GM21717 (cell line): ENCODE results near the gene LDLRAP1.
"Not testable (repeated sequence)": the region's sequence is repeated elsewhere in the genome, so short reads cannot be mapped to it uniquely, and the experiment has no call there.

Source experiments
- ATAC-seq: cut with Tn5 transposase; IDR thresholded peaks from one replicate; pipeline ENCODE4 v1.9.1; 2021; ENCODE audit warnings: mild to moderate bottlenecking, moderate library complexity; ENCODE audit not compliant: unreplicated experiment

The LDLRAP1 gene, protein sequence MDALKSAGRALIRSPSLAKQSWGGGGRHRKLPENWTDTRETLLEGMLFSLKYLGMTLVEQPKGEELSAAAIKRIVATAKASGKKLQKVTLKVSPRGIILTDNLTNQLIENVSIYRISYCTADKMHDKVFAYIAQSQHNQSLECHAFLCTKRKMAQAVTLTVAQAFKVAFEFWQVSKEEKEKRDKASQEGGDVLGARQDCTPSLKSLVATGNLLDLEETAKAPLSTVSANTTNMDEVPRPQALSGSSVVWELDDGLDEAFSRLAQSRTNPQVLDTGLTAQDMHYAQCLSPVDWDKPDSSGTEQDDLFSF

DNA sequence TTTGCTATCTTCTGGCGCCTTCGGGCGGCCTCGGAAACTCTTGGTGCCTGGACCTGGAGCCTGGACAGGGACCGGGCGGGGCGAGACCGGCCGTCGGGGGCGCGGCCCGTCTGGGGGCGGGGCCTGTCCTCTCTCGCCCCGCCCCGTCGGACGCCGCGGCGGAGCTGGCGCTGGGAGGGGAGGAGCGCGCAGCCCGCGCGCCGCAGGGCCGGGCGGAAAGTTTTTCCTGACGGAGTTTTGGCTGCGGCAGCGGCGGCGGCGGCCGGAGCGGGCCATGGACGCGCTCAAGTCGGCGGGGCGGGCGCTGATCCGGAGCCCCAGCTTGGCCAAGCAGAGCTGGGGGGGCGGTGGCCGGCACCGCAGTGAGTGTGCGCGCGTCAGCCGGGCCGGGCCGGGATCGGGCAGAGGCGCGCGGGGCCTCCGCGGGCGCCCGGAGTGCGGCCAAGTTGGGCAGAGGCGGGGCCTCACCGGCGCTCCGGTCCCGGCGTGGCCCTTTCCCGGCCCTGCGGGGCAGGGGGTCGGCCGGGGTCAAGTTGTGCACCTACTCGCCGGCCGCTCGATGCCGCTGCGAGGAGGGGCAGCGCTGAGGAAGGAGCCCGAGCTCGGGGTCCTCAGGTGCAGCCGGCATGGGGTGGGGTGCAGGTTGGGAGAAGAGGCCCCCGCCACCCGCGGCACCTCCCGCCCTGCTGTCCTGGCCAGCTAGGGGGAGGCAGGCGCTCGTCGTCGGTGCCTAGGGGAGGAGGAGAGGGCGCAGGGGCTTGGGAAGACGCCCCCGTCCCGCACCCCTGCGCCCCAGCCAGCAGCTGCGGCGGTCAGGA is at the start of gene LDLRAP1:
Gene LDLRAP1, plus strand, starts transcription at position 182 of the 818 bp plus-strand sequence. Its CDS starts 93 bp downstream, at position 275.
- ATAC-seq = peak; percentile 75

DNA sequence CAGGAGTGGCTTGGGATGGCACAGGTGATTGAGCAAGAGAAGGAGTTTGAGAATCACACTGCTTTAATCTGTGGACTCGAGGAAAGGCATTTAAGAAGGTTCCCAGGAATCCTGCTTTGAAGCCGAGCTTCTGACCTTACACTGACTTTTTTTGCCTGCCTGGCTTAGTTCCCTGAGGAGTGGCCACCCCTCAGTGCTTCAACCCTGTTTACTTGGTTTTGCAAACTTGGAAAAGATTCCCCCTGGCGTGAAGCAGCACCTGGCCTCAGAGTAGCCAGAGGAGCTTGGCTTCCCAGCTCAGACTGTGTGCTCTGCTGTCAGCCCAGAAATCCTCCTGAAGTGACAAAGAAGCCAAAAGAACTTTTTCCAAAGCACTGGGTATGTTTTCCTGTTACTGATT is 48.5 kb upstream of the LDLRAP1 start:
- ATAC-seq = no peak

GRCh38 chr1:25500694-25501093 is 42.7 kb upstream of the LDLRAP1 start:
- no peak for ATAC-seq

GRCh38 chr1:25501235-25502058 is 42.0 kb upstream of the LDLRAP1 start:
- no peak for ATAC-seq

DNA sequence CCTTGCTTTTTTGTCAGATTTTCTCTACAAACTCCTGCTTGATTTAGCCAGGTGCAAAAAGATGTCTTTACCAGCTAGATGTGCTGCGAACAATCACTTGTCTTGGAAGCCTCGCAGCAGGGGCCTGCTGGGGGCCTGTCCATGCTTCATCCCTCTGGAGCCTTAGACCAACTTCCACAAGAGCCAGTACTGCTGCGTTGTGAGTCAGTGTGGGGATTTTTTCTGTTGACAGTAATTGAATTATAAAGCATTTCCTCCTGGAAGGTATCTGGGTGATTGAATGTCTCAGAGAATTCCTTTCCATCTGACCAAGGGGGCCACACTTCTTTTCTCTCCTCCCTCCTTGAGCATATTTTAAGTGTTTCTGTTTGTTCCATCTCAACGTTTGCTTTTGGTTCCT is 40.4 kb upstream of the LDLRAP1 start:
- ATAC-seq = no peak

DNA sequence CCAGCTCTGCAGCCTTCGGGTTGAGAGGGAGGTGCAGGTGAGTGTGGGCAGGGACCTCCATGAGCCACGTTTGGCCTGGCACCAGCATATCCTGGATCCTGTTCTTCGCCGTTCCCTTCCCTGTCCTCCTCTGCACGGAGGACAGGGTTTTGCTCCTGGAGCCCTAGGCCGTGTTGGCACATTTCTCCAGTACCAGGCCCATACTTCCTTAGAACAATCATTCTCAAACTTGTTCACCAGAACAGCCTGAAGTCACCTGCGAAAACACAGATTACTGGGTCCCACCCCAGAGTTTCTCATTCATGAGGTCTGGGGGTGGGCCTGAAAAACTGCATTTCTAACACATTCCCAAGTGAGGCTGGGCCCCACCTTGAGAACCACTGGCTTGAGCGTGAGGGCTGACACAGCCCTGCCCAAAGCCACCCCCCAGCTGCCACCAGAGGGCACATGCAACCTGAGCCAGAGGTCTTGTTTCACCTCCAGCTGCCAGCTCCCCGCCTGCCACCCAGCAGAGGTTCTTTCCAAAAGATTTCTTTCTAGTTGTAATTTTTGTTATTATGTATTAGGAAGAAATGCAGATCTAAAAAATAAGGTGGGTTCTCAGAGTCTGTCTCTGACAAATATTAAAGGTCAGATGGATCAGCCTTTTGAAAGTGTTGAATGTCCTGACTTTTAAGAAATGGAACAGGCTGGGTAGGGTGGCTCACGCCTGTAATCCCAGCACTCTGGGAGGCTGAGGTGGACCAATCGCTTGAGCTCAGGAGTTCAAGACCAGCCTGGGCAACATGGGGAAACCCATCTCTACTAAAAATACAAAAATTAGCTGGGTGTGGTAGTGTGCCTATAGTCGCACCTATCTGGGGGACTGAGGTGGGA is 39.6 kb upstream of the LDLRAP1 start:
- no peak for ATAC-seq

GRCh38 chr1:25504706-25505595 is 38.5 kb upstream of the LDLRAP1 start:
- ATAC-seq = no peak

DNA sequence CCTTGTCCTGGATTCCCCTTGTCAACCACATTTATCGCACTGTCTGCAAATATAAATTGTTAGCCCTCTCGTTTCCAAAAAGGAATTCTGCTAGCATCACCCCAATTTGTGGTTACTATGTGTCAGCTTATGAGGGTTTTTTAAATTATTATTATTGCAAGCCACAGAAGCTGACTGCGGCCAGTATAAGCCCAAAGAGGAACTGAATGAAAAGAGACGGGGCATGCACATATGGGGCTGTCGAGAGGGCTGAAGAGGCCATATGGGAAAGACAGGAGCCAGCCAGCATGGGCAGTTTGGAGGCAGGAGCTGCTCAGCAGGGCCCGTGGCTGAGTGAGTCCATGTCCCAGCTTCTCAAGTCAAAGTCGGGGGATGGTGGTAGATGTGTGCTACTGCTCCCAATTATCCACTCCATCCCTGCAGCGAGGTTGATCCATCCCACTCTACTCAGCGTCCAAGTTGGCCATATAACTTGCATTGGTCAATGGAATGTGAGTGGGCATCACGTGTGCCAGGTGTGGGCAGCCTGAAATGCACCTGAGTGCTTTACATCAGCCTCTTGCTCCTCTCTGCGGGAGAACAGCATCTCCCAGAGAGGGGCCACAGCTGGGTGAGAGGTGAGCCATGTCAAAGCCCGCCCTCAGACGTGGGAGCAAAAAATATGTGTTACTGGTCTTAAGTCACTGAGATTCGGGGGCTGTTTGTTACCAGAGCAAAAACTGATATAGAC is 37.6 kb upstream of the LDLRAP1 start:
- ATAC-seq = no peak

GRCh38 chr1:25506566-25507463 is 36.6 kb upstream of the LDLRAP1 start:
- not testable (repeated sequence) for ATAC-seq

GRCh38 chr1:25513666-25514065 is 29.7 kb upstream of the LDLRAP1 start:
- ATAC-seq = no peak

DNA sequence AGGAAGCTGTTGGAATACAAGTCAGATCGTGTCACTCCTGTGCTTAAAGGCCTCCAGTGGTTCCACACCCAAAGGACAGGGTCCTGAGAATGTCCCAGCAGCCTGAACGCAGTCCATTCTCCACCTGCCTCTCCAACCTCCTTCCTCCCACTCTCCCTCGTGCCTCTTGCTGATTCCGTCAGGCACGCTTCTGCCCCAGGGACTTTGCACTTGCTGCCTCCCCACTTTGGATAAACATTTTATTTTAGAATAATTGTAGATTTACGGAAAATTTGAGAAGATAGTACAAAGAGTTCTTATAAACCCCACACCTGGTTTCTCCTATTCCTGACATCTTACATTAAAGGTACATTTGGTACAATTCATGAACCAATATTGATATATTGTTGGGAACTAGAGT is 28.4 kb upstream of the LDLRAP1 start:
- no peak for ATAC-seq

GRCh38 chr1:25516686-25517085 is 26.7 kb upstream of the LDLRAP1 start:
- no peak for ATAC-seq

DNA sequence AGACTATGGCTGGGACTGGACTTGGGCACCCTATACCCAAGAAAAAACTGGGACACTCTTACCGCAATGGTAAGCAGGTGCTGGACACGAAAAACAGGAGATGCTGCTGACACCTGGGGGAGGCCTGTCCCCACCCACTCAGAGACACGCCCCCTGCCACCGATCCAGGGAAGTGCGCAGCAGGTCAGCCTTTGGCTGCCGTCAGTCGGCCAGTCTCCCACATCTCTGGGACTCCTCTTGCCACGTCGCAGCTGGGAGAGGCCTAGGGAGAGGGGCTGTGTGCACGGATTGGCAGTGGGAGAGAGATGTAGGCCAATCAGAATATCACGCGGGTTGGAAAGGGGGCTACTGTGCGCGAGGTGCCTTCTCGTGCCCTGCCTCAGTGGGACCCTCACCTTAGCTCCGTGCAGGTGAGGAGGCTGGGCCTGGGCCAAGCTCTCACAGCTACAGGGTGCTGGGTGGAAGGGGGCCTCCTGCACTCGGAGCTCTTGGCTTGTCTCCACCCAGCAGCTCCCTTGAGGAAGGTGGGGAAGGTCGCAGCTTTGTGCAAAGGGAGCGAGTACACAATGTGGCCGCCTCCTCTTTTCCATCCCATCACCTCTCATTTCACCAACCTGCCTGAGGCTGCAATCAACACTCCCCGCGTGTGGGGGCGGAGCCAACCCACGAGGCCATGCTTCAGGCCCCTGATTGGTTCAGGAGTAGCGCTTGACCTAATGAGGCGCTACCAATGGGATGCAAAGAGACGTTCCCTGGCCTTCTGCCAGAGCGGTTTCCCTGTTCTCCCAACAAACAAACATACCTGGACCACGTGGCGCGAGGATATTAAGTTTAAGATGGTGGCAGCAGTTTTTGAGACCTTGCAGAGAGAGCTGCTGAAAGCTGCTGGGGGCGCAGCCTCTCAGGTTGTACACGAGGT is 25.7 kb upstream of the LDLRAP1 start:
- ATAC-seq = no peak

DNA sequence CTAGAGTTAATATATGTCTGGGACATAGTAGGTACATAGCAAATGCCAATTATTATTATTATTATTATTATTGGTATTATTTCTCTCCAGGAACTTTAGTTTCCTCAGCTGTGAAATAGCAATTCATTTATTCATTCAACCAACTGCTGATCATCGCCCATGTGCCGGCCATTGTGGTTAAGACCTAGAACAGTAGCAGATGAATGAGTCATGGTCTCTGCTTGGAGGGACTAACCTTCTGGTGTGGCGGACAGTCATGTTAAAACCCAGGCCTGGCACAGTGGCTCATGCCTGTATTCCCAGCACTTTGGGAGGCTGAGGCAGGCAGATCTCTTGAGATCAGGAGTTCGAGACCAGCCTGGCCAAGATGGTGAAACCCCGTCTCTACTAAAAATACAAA is 23.8 kb upstream of the LDLRAP1 start:
- no peak for ATAC-seq

GRCh38 chr1:25520446-25521061 is 22.9 kb upstream of the LDLRAP1 start:
- no peak for ATAC-seq

GRCh38 chr1:25522031-25522655 is 21.3 kb upstream of the LDLRAP1 start:
- no peak for ATAC-seq
